Measurements from ENCODE around the gene LMOD2.

DNA sequence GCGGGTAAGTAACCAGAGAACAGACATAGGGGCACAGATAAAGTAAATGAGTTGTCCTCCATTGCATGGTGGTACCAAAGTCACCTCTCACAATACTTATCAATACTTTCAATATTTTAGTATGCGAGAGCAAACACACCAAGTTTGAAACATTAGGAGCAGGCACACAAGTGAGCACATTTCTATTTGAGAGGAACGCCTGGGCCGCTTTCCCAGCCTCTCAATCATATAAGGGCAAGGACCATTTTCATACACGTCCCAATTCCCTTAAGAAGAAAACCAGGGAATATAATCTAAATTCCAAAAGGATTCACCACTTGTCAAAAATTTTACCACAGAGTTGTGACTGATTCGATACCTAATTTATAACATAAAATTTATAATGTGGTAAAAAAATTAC, 7.5 kb downstream of the LMOD2 start:
- TF ChIP-seq, protein P1, sequence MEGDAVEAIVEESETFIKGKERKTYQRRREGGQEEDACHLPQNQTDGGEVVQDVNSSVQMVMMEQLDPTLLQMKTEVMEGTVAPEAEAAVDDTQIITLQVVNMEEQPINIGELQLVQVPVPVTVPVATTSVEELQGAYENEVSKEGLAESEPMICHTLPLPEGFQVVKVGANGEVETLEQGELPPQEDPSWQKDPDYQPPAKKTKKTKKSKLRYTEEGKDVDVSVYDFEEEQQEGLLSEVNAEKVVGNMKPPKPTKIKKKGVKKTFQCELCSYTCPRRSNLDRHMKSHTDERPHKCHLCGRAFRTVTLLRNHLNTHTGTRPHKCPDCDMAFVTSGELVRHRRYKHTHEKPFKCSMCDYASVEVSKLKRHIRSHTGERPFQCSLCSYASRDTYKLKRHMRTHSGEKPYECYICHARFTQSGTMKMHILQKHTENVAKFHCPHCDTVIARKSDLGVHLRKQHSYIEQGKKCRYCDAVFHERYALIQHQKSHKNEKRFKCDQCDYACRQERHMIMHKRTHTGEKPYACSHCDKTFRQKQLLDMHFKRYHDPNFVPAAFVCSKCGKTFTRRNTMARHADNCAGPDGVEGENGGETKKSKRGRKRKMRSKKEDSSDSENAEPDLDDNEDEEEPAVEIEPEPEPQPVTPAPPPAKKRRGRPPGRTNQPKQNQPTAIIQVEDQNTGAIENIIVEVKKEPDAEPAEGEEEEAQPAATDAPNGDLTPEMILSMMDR (conservative IDR thresholded peaks at IDR 0.05; ENCODE audit: low read length): no peak
- TF ChIP-seq EZH2phosphoT487 (IDR thresholded peaks at IDR 0.05; ENCODE audit: borderline replicate concordance): no peak
